Measurements from ENCODE around the gene SNN.

SNN gene

DNA sequence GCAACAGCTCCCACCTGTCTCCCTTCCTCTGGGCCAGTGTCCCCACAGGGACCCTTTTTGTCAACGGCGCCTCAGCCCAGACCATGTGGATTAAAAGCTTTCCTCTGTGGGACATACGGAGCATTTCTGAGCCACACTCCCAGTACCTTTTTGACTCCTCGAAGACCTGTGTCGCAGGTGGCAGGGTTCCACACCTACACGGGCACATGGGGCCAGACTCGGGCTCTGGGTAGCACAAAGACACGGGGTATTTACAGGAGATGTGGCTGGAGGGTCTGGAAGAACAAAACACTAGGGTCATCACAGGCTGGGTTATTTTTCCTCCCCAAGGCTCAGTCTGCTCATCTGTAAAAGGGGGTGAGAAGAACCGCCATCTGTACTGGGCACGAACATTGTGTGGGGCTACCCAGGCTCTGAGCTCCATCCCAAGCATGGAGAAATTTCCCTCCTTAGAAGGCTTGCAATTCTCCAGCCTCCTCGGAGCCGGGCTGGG, 32.5 kb upstream of the SNN start:
- DNase-seq = no peak

DNA sequence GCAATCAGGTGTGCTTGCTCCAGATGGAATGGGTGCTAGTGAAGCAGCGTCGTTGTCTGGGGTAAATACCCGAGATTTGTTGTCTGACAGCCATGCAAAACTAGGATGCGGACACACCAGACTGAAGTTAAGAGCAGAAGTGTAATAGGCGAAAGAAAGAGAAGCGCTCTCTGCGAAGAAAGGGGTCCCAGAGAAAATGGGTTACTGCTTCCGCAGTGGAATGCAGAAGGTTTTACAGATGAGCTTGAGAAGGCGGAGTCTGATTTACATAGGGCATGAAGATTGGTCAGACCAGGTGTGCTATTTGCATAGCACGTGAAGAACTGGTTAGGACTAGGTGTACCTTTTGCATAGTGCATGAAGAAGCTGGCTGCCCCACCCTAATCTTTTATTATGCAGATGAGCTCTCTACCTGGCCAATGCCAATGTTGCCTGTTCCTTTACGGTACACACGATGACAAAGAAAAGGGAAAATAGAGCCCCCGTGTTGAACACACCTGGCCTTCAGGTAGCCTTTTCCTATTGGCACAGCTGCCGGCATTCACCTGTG, 32.0 kb upstream of the SNN start:
- DNase-seq = peak; percentile 33

DNA sequence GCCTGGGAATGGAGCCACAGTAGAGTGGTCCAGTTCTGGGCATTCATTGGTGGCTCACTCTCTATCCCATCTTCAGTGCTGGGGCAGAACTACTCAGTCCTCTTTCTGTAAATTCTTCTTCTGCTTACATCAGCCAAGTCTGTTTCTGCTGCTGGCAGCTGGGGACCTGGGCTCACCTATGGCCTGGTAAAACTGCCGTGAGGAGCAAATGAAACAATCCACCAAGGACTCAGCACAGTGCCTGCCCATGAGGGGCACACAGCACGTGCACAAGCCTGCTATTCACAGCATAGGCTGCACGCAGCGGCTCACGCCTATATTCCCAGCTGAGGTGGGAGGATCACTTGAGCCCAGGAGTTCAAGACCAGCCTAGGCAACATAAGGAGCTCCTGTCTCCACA, 30.9 kb upstream of the SNN start:
- no peak for DNase-seq

DNA sequence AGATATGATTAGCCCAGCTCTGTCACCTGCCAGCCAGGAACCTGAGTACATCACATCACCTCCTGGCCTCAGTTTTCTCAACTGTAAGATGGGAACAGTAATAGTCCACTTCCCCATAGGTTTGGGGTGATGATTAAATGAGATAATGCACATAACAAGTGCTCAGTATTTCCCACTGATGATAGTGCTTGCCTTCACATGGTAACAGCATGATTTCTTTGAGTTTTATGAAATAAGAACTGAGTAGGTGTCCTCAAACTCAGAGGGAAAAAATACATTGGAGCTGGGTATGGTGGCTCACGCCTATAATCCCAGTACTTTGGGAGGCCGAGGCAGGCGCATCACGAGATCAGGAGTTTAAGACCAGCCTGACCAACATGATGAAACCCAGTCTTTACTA, 30.1 kb upstream of the SNN start:
- no peak for DNase-seq

DNA sequence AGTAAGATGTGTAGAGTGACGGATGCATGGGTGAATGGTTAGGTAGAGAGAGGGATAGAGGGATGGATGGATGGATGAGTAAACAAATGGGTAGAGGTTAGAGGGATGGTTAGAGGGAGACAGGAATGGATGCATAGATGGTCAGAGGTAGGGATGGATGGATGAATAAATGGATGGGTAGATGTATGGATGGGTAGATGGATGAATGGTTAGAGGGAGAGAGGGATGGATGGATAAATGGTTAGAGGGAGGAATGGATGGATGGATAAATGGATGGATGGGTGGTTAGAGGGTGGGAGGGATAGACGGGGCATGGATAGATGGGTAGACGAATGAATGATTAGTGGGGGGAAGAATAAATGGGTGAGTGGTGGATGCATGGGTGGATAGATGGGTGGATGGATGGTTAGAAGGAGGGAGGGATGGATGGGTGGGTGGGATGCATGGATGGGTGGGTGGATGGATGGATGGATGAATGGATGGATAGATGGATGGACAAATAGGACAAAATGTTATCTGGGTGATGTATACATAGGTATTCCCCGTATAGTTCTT, 29.2 kb upstream of the SNN start:
- no peak for DNase-seq

DNA sequence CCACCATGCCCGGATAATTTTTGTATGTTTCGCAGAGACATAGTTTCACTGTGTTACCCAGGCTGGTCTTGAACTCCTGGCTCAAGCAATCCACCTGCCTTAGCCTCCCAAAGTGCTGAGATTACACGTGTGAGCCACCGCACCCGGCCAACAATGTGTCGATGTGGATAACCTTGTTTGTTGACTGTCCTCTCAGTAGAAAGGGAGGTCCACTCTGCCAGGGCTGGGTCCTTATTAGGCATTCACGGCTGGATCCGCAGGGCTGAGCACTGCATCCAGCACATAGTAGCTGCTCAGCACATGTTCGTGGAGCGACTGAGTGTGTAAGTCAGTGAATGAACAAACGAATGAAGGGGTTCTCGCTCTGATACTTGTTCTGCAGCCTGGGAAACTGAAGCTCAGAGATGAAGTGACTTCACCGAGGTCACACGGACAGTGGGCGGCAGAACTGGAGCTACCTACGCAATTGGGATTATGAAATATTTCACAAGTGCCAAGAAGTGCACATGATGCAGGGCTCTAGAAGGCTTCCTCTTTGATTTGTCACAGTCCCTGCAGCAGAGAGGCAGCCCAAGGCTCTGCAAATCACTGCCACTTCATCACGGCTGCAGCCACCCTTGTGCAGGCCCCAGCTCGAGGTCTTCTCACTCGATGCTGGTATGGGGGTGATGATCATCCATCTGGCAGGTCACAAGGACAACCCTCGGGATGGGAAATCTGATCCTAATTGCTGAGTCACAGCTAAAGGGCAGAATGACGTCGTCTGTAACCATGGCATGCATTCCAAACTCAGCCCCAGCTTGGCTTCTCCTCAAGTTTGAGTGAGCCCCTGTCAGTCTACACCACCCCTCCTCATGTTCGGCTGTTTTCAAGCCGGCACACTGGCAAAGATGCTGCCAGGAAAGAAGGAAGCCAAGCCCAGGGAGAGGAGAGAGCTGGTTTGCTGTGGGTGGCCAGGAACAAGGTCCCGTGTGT, 28.0 kb upstream of the SNN start:
- peak; percentile 23 for DNase-seq

DNA sequence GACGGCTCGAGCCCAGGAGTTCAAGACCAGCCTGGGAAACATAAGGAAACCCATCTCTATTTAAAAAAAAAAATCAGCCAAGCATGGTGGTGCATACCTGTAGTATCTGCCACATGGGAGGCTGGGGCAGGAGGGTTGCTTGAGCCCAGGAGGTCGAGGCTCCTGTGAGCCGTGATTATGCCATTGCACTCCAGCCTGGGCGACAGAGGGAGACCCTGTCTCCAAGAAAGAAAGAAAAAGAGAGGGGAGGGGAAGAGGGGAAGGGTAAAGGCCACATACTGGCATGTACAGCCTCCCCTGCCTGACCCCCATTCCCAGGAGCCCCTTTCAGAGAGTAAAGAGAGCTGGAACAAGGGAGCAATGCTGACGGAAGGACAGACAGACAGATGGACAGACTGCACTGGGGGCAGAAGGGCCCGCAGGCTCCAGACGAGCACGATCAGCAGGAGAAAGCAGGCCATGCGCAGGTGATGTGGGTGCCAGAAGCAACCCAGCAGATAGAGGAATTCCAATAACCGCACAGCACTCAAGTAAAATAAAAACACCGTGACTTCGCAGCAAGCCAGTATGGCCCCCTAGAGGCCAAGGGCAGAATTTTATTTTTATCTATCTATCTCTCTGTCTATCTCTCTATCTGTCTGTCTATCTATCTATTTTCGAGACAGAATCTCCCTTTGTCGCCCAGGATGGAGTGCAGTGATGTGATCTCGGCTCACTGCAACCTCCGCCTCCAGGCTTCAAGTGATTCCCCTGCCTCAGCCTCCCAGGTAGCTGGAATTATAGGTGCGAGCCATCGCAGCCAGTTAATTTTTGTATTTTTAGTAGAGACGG, 27.1 kb upstream of the SNN start:
- peak; percentile 72 for DNase-seq

DNA sequence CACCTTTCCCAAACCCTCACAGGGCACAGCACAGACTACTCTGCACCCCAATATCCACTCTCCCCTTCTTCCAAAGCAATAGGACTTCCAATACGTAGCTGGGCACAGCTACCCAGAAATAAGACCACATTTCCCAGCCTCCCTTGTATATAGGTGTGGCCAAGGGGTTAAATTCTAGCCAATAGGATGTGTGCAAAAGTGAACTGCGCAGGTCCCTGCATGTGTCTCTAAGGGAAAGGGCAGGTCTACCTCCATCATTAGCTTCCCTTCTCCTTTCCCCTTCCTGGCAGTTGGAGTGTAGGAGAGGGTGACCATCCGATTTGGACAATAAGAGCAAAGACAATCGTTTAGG, 25.5 kb upstream of the SNN start:
- no peak for DNase-seq

DNA sequence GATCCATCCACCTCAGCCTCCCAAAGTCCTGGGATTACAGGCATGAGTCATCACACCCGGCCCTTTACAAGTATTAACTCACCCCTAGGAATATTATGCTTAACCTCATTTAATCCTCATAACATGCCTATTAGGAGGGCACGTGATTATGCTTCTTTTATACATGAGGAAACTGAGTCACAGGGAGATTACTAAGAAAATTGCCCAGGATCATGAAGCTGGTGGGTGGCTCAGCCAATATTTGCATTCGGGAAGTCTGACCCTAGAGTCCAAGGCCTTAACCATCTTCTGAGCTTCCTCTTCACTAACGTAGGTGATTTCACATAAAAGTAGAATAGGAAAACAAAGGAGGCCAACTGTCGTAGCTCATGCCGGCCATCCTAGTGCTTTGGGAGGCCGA, 19.0 kb upstream of the SNN start:
- no peak for DNase-seq

DNA sequence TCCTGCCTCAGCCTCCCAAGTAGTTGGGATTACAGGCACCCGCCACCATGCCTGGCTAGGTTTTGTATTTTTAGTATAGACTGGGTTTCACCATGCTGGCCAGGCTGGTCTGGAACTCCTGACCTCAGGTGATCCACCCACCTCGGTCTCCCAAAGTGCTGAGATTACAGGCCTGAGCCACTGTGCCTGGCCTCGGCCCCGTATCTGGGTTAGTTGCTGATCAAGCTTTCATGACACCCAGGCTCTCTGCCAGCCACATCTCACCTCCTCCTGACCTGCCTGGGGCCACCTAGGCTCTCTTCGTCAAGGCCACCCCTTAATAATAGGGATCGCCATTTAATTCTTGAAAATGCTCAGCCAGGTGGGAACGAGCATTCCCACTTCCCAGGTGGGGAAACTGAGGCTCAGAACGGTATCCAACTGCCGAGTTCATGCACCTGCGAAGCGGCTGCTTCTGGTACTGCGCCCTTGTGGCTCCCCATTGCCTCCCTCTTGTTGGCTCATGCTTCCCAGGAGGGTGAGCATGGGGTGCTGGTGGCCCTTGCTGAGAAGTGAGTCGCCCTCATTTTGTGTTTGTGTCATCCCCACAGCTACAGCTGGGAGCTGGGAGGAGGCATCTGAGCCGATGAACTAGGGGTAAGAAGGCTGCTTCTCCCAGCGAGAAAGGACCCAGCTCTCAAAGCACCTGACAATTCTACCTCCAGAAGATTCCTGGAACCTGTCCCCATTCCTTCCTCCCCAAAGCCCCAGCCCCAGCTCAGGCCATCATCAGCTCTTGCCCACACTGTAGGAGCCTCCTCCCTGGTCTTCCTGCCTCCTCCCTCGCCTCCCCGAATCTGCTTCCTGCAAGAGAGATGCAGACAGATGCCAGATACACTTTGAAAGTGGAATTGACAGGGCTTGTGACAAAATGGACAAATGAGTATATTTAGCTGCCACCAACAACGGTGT, 17.3 kb upstream of the SNN start:
- DNase-seq = no peak

DNA sequence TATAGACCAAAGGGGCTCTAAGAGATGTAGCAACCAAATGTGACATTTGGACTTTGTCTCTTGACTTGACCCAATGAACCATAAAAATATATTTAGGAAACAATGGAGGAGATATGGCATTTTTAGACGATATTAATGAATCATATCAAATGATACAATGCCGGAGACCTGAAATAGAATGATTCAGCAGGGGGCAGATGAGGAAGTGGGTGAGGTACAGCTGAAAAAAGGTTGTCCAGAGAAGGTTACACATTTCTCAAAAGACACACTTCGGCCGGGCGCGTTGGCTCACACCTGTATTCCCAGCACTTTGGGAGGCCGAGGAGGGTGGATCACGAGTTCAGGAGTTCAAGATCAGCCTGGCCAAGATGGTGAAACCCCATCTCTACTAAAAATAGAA, 16.5 kb upstream of the SNN start:
- no peak for DNase-seq

DNA sequence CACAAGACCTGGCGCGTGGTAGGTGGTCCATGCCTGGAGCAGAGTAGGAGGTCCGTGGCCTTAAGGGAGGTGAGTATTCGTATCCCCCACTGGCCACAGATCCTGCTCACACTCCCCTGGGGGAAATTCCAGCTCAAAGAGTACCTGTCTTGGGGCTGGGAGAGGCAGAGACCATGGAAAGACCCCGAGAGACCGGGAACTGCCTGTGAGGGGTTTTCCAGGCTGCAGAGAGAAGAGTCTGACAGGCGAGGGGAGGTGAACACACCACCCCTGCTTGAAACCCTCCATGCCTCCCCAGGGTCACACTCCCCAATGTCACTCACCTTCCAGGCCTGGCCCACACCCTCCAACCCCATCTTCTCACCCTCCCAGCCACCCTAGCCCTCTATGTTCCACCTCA, 12.6 kb upstream of the SNN start:
- no peak for DNase-seq

DNA sequence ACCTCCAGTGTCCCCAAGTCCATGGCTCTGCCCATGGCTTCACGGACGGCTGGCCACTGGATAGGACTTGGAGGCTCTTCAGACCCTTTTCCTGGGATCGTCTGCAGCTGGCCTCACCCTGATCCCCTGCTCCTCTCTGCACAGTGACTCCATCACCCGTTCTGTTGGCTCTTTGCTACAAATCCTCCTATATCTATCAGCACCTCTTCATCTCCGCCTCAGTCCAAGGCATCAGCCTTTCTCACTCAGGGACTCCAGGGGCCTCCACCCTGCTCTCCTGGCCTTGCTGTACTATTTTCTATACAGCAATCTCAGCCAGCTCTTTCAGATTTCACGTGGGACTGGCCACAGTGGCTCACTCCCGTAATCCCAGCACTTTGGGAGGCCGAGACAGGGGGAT, 10.7 kb upstream of the SNN start:
- DNase-seq = no peak

DNA sequence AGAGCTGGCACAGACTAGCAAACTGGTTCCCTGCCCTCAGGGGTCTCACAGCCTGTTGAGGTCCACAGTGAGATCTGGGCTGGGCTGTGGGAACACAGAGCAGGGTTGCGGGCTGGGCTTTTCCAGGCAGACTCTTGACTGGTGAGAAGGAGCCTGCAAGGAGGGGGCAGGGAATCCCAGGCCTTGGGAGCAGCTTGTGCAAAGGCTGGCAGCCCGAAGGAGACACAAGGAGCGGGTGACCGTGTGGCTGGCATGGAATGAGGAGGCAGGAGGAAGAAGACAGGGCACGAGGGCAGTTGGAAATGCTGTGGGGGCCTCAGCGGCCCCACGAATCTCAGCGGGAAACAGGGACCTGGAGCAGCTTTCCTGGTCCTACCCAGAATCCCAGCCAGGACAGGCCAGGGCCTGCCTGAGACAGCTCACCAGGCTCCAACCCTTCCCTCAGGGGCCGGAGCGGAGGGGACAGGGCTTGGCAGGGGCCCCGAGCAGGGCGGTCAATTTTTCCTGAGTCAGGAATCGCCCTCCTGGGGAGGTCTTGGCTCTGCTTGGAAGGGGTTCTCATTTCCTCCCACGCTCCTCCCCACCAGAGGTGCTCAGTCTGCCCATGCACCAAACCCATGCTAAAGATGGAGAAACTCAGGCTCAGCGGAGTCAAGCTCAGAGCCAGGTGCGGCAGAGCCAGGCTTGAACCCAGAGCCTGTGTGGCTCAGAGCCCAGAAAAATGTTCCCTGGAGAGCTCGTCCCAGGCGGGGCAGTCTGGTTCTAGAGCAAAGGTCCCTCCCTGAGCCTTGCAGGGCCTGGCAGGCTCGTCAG, 9.2 kb upstream of the SNN start:
- no peak for DNase-seq

DNA sequence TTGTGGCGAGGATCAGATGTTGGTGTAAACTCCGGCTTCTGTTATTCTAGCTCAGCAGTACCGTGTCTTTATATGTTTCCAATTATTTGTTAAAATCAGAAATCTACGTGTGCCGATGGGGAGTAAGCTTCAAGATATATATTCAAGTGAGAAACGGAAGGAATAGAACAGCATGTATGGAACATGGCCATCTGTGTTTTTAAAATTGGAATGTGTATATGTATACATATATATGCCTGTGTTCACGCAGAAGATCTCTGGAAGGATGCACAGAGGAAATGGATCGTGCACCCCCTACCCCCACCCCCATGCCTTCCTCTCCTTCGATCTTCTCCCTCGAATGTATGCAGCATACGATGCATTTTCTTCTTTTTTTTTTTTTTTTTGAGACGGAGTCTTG, 7.7 kb upstream of the SNN start:
- DNase-seq = no peak

DNA sequence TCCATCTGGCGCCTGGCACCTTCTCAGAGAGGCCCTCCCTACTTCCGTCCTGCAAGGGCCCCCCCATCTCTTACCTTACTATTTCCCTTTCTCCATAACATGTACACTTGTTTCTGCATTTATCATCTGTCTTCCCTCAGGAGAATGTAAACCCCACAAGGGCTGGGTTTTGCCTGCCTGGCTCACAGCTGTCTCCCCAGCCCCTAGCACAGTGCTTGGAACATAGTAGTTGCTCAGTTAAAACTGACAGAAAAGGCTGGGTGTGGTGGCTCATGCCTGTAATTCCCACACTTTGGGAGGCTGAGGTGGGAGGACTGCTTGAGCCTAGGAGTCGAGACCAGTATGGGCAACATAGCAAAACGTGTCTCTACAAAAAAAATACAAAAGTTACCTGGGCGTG, 5.7 kb upstream of the SNN start:
- no peak for DNase-seq

DNA sequence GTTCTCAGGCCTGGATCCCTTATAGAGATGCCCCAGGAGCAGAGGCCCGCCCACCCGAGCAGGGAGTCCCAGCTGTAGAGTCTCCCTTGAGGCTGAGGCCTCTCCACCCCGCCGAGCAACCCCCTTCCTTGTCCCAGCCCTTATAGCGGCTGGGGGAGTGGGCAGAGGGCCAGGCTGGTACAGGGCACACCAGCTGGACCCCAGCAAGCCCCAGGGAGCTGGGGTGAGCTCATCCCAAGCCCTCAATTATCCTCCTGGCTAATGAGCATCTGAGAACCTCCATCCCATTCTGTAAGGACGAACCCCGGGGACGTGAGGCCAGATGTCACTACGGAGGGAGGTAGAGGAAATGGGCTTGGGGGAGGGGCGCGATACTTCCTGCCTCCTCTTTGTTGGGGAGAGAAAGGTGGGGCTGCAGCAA, 3.2 kb upstream of the SNN start:
- peak; percentile 34 for DNase-seq

DNA sequence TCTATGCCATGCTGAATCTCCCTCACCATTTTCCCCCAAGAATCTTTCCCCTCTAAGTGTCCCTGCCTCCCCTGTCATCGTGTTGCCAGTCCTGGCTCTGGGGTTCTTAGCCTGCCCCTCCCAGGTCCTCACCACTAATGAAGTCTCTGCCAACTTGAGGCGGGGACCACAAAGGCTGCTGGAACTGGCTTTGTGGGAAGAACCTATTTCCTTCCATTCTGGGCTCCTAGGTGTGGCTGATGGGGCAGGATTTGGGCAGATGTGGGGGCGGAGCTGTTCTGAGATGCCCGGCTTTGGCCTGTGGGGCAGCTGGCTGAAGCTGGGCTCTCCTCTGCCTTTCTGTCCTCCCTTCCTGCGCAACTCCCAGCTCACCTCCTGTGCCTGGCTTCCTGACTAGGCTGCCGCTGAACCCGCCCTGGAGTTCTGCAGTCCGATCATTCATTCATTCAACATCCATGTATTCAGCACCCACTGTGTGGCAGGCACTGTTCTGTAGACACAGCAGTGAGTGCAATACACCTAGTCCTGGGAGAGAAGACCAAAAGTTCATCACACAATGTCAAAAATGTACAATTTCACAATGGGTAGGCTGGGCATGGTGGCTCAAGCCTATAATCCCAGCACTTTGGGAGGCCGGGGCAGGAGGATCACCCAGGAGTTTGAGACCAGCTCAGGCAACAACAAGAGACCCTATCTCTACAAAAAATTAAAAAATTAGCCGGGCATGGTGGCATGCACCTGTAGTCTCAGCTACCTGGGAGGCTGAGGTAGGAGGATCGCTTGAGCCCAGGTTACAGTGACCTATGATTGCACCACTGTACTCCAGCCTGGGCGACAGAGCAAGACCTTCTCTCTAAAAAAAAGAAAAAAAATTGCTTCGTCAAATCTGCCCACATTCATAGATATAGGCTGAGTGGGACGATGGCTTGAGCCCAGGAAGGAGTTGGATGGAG, 1.9 kb upstream of the SNN start:
- no peak for DNase-seq

DNA sequence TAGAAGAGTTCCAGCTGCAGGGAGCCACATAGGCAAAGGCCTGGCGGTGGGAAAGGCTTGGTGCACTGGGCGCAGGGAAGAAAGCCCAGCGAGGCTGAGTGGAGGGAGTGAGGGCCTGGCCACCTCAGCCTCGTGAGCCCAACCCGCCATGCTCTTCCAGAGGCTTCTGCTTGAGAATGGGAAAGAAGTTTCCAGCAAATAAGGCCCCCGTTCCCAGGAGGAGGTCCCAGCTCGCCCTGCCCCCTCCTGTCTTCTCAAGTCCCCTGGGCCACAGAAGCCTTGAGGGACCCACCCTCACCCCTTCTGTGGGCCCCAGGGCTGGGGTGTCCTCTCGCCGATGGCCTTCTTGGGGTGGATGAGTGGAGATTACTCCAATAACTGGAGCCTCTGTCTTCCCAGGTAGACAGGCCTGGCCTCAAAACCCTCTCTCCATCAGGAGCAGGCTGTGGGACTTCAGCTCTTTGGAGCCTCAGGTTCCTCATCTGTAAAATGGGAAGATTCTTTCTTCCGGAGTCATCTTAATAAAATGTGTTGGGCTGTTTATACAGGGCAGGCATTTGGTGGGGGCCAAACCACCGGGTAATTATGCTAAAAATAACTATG, 933 bp upstream of the SNN start:
- no peak for DNase-seq

Data from CD4-positive, alpha-beta T cell treated with Interleukin-21 for 1 hour (primary cell).